Trophoblast cell (in vitro differentiated cells and primary cell): ENCODE measurements around the gene BLVRA.

Experiments used
- DNase-seq, 2 donors: peaks; one replicate each; pipeline ENCODE4 v3.0.0-alpha.2; 2016
- H2AFZ ChIP-seq: 2 replicates; pipeline ENCODE4 v1.6.1; 2013; ENCODE audit warnings: low read length, moderate library complexity, mild to moderate bottlenecking; ENCODE audit not compliant: insufficient read depth, poor library complexity
- H2AK5ac ChIP-seq: 2 replicates; pipeline ENCODE4 v1.6.1; 2013; ENCODE audit warnings: mild to moderate bottlenecking, low read length
- H2BK120ac ChIP-seq: 2 replicates; pipeline ENCODE4 v1.6.1; 2013; ENCODE audit warnings: low read length, mild to moderate bottlenecking, moderate library complexity; ENCODE audit not compliant: insufficient read depth, poor library complexity
- H2BK12ac ChIP-seq: 2 replicates; pipeline ENCODE4 v1.6.1; 2013; ENCODE audit warnings: mild to moderate bottlenecking, low read length, moderate library complexity
- H2BK5ac ChIP-seq: 2 replicates; pipeline ENCODE4 v1.6.1; 2013; ENCODE audit warnings: low read length, low read depth, moderate library complexity, mild to moderate bottlenecking; ENCODE audit not compliant: poor library complexity
- H3K14ac ChIP-seq: 2 replicates; pipeline ENCODE4 v1.6.1; 2013; ENCODE audit warnings: mild to moderate bottlenecking, low read length
- H3K18ac ChIP-seq: 2 replicates; pipeline ENCODE4 v1.6.1; 2013; ENCODE audit warnings: mild to moderate bottlenecking, low read length
- H3K23ac ChIP-seq: 2 replicates; pipeline ENCODE4 v1.6.1; 2013; ENCODE audit warnings: low read length
- H3K27ac ChIP-seq: 2 replicates; pipeline ENCODE4 v1.5.1; 2013; ENCODE audit warnings: low read depth, mild to moderate bottlenecking, inconsistent platforms, low read length, moderate library complexity
- H3K27me3 ChIP-seq: 2 replicates; pipeline ENCODE4 v1.6.1; 2013; ENCODE audit warnings: inconsistent platforms, mild to moderate bottlenecking, low read length, moderate library complexity; ENCODE audit not compliant: insufficient read depth
- H3K36me3 ChIP-seq, 2 experiments: 1 replicate in 1 of 2; 2 replicates in 1 of 2; pipeline ENCODE4 v1.6.1; 2013; ENCODE audit warnings: low read length in 2 of 2, mild to moderate bottlenecking in 2 of 2, moderate library complexity in 1 of 2; ENCODE audit not compliant: insufficient read depth in 2 of 2, control insufficient read depth in 1 of 2
- H3K4ac ChIP-seq: 2 replicates; pipeline ENCODE4 v1.6.1; 2013; ENCODE audit warnings: low read depth, mild to moderate bottlenecking, low read length, moderate library complexity
- H3K4me1 ChIP-seq, 2 experiments: 1 replicate in 1 of 2; 2 replicates in 1 of 2; pipeline ENCODE4 v1.6.1; 2013; ENCODE audit warnings: low read length in 2 of 2, mild to moderate bottlenecking in 2 of 2, moderate library complexity in 1 of 2; ENCODE audit not compliant: insufficient read depth in 2 of 2, control insufficient read depth in 1 of 2
- H3K4me2 ChIP-seq: 2 replicates; pipeline ENCODE4 v1.6.1; 2013; ENCODE audit warnings: inconsistent platforms, mild to moderate bottlenecking, low read length, moderate library complexity
- H3K4me3 ChIP-seq: 2 replicates; pipeline ENCODE4 v1.5.1; 2013; ENCODE audit warnings: mild to moderate bottlenecking, low read depth, low read length, inconsistent platforms
- H3K79me1 ChIP-seq: one replicate; pipeline ENCODE4 v1.6.1; 2013; ENCODE audit warnings: low read length
- H3K79me2 ChIP-seq: 2 replicates; pipeline ENCODE4 v1.6.1; 2013; ENCODE audit warnings: low read length, mild to moderate bottlenecking; ENCODE audit not compliant: control insufficient read depth, insufficient read depth, poor library complexity
- H3K9ac ChIP-seq: 2 replicates; pipeline ENCODE4 v1.6.1; 2013; ENCODE audit warnings: mild to moderate bottlenecking, low read length
- H3K9me3 ChIP-seq: 2 replicates; pipeline ENCODE4 v1.6.1; 2013; ENCODE audit warnings: low read depth, mild to moderate bottlenecking, control low read depth, inconsistent platforms, low read length; ENCODE audit not compliant: insufficient read depth
- H4K12ac ChIP-seq: 2 replicates; pipeline ENCODE4 v1.6.1; 2013; ENCODE audit warnings: low read depth, mild to moderate bottlenecking, low read length, moderate library complexity
- H4K8ac ChIP-seq: 2 replicates; pipeline ENCODE4 v1.6.1; 2013; ENCODE audit warnings: low read depth, mild to moderate bottlenecking, low read length, moderate library complexity
- H4K91ac ChIP-seq: one replicate; pipeline ENCODE4 v1.6.1; 2013; ENCODE audit warnings: low read depth, mild to moderate bottlenecking, low read length, moderate library complexity
- WGBS: extraction: QIAGEN DNeasy Blood & Tissue Kit; methylation state at CpG from one replicate; pipeline ENCODE4 v1.1.7; 2013; ENCODE audit warnings: missing lambda C conversion rate; ENCODE audit not compliant: insufficient read length, insufficient coverage; ENCODE audit errors: extremely low coverage; 5-methylcytosine and 5-hydroxymethylcytosine counted together

Gene BLVRA

DNA sequence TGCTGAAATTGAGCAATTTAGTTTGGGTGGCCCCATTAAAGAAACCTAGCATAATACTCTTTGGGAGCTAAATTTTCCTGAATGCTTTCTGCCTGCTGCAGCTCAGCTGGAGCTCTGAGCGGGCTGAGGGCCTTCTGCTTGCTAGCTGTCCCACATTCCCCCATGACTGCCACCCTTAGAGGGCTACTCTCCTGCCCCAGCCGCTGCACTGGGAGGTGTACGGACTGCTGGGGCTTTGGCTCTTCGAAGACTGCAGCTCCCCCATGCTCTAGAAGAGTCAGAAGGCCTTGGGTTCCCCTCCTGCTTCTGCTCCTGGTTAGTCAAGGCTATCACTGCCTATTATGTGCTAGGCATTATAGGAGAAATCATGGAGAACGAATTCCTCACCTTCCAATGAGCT, 31.5 kb downstream of the BLVRA start:
- Histone ChIP-seq H2BK120ac (no peak overlapping the region), H3K9me3 (peaks cover 1% of the 10 kb centered on the region), H3K4me2 (no peak overlapping the region), H3K4ac (no peak overlapping the region), H3K27me3 (no peaks in the 10 kb centered on the region), H2BK12ac (no peak overlapping the region), H4K12ac (no peak overlapping the region), H3K23ac (no peak overlapping the region), H3K18ac (no peak overlapping the region), H3K36me3 (no peaks in the 10 kb centered on the region), H3K79me1 (no peaks in the 10 kb centered on the region), H3K14ac (no peak overlapping the region), H2AK5ac (no peak overlapping the region), H3K79me2 (no peaks in the 10 kb centered on the region), H4K91ac (no peak overlapping the region), H3K9ac (no peak overlapping the region), H3K4me1 (no peaks in the 10 kb centered on the region), H4K8ac (no peak overlapping the region), H2AFZ (no peak overlapping the region), H2BK5ac (no peak overlapping the region), H3K27ac (no peak overlapping the region), H3K4me3 (no peak overlapping the region)
- no peak for DNase-seq
- WGBS = no CpG with 5 or more reads among the region's 5 CpGs

DNA sequence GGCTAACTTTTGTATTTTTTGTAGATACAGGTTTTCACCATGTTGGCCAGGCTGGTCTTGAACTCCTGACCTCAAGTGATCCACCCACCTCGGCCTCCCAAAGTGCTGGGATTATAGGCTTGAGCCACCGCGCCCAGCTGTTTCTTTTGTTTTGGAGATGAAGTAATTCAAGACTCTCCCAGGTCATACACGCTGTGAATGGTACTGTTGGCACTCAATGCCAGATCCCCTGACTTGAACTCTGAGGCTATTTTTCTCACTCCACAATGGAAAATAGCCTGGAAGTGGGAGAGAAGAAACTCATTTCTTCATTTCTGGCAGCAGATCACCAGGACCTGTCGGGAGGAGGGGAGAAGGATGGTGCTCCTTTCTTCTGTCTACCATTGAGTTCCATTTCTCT, 32.4 kb downstream of the BLVRA start:
- no peak overlapping the region for H4K8ac ChIP-seq
- no peak overlapping the region for H3K4me2 ChIP-seq
- H3K27me3 ChIP-seq = no peaks in the 10 kb centered on the region
- no peaks in the 10 kb centered on the region for H3K79me1 ChIP-seq
- no peak overlapping the region for H2AK5ac ChIP-seq
- no peaks in the 10 kb centered on the region for H3K4me1 ChIP-seq
- H3K4me3 ChIP-seq = no peak overlapping the region
- no peak overlapping the region for H2BK120ac ChIP-seq
- DNase-seq = no peak
- no peak overlapping the region for H3K27ac ChIP-seq
- peaks cover 1% of the 10 kb centered on the region for H3K9me3 ChIP-seq
- no peak overlapping the region for H3K4ac ChIP-seq
- H2BK5ac ChIP-seq = no peak overlapping the region
- no peak overlapping the region for H3K18ac ChIP-seq
- WGBS = no CpG with 5 or more reads among the region's 5 CpGs
- no peak overlapping the region for H4K91ac ChIP-seq
- H3K14ac ChIP-seq = no peak overlapping the region
- no peaks in the 10 kb centered on the region for H3K79me2 ChIP-seq
- no peak overlapping the region for H4K12ac ChIP-seq
- H2BK12ac ChIP-seq = no peak overlapping the region
- H2AFZ ChIP-seq = no peak overlapping the region
- no peak overlapping the region for H3K9ac ChIP-seq
- H3K36me3 ChIP-seq = no peaks in the 10 kb centered on the region
- no peak overlapping the region for H3K23ac ChIP-seq

DNA sequence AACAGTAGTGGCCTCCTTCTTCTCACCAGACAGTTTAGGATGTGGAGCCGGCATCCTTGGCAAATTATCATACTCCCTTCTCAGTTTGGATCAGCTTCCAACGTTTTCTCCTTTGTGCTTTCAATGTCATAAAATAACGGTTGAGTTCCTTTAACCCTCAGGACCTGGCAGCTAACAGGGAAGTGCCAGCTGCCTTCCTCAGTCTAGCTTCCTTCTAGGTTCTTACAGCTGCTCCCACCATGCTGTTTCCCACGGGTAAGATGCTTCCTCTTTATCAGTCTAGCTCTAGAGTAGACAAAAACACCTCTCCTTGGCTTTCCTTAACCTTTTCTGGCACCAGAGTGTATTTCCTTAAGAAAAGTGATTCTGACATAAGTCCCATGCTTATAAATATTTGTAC, 33.2 kb downstream of the BLVRA start:
- no peak overlapping the region for H2BK5ac ChIP-seq

DNA sequence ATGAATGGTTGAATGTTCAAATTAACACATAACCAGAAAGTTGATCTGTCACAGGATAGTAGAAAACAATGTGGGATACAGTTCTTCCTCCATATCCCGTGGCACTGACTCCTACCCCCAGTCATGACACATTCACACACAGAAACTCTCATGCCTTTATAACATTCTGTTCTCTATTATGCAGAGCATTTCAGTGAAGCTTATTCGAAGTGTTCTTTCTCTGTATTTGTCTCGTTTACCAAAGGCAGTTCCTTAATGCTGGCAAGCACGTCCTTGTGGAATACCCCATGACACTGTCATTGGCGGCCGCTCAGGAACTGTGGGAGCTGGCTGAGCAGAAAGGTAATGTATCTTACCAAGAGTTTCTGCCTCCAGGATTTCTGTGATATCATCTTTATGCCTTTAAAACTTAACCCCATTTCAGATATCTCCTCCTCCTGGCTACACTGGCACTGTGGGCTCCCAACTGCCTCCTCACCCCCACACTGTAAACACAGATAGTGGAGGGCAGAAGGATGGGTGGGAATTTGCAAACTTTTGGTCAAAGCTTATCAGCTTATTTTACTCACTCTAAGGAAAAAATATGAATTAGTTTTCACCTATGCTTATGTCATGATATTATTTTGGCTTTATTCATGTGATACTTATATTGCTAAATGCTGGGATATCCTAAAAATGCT, 34.1 kb downstream of the BLVRA start:
- Histone ChIP-seq H3K9me3 (peaks cover 1% of the 10 kb centered on the region), H3K27me3 (no peaks in the 10 kb centered on the region), H3K27ac (no peak overlapping the region), H3K4me3 (no peak overlapping the region), H3K9ac (no peak overlapping the region), H3K36me3 (no peaks in the 10 kb centered on the region), H2AK5ac (no peak overlapping the region), H4K8ac (no peak overlapping the region), H2AFZ (no peak overlapping the region), H4K91ac (no peak overlapping the region), H3K79me1 (no peaks in the 10 kb centered on the region), H3K18ac (no peak overlapping the region), H3K14ac (no peak overlapping the region), H3K4me1 (no peaks in the 10 kb centered on the region), H3K23ac (no peak overlapping the region), H2BK12ac (no peak overlapping the region), H3K4ac (no peak overlapping the region), H2BK5ac (no peak overlapping the region), H3K79me2 (no peaks in the 10 kb centered on the region), H3K4me2 (no peak overlapping the region), H4K12ac (no peak overlapping the region), H2BK120ac (no peak overlapping the region)
- no peak for DNase-seq
- no CpG with 5 or more reads among the region's 6 CpGs for WGBS

More for the DNA sequence above, 33.2 kb downstream of the BLVRA start:
- no peaks in the 10 kb centered on the region for H3K79me2 ChIP-seq
- H2AFZ ChIP-seq = no peak overlapping the region
- H3K9ac ChIP-seq = no peak overlapping the region
- H3K4me1 ChIP-seq = no peaks in the 10 kb centered on the region
- no peak overlapping the region for H2BK12ac ChIP-seq
- H3K18ac ChIP-seq = no peak overlapping the region
- H4K8ac ChIP-seq = no peak overlapping the region
- H3K4me3 ChIP-seq = no peak overlapping the region
- no peak overlapping the region for H3K14ac ChIP-seq
- H3K27ac ChIP-seq = no peak overlapping the region
- H4K91ac ChIP-seq = no peak overlapping the region
- no peaks in the 10 kb centered on the region for H3K36me3 ChIP-seq
- H2AK5ac ChIP-seq = no peak overlapping the region
- no peak overlapping the region for H3K4me2 ChIP-seq
- DNase-seq = no peak
- peaks cover 1% of the 10 kb centered on the region for H3K9me3 ChIP-seq
- H2BK120ac ChIP-seq = no peak overlapping the region
- no CpG with 5 or more reads among the region's 4 CpGs for WGBS
- no peak overlapping the region for H4K12ac ChIP-seq
- no peaks in the 10 kb centered on the region for H3K79me1 ChIP-seq
- H3K27me3 ChIP-seq = no peaks in the 10 kb centered on the region
- no peak overlapping the region for H3K23ac ChIP-seq
- no peak overlapping the region for H3K4ac ChIP-seq
